ENCODE measurements around the gene POGLUT3. TPM values are rescaled to one million over a fixed set of nuclear protein-coding genes. Genes with fewer than 3 reads are reported as not detected.
A peak's percentile ranks its signal among the peaks of the same experiment; 100 is the strongest.

Gene POGLUT3
- total and polyA plus RNA-seq, 2 of the 8 experiments (the other 6 are each of a cell fraction or from before 2014, with no cell fraction given): 4.7 to 17.4 TPM

- Histone ChIP-seq H3K9me3 (ENCODE audit: insufficient read depth in 2 of 2, low read depth in 1 of 2, low read length in 1 of 2) (no peaks in the 10 kb centered on the region), H4K20me1 (replicated peaks in 1 of 2; ENCODE audit: control insufficient read depth in 1 of 2, insufficient read depth in 2 of 2, low read length in 2 of 2) (no peaks in the 10 kb centered on the region), H3K4ac (replicated peaks; ENCODE audit: insufficient read length, low read depth, low read length) (no peak within 1 kb of the TSS), H2BK15ac (ENCODE audit: low read length) (no peak within 1 kb of the TSS), H3K36me3 (ENCODE audit: control insufficient read depth in 2 of 4, insufficient read depth in 4 of 4, low read length in 3 of 4) (no peaks in the 10 kb centered on the region), H3K23ac (ENCODE audit: insufficient read length) (no peak within 1 kb of the TSS), H3K9ac (replicated peaks in 1 of 4; ENCODE audit: extremely low read depth in 1 of 4, low read depth in 3 of 4, low read length in 3 of 4) (peak within 1 kb of the TSS; percentile 85 to 99 (median 96)), H3K27me3 (replicated peaks in 1 of 4; ENCODE audit: control insufficient read depth in 3 of 4, extremely low read depth in 1 of 4, insufficient read depth in 3 of 4, low read length in 3 of 4) (no peaks in the 10 kb centered on the region), H4K5ac (ENCODE audit: insufficient read length, low read depth, low read length) (peak within 1 kb of the TSS; percentile 5), H2BK12ac (ENCODE audit: low read depth, low read length) (peak within 1 kb of the TSS; percentile 52; the same call in 1 of the 2 replicates), H3K14ac (ENCODE audit: insufficient read length) (no peak within 1 kb of the TSS), H2BK20ac (ENCODE audit: low read length) (no peak within 1 kb of the TSS), H2BK5ac (ENCODE audit: low read depth, low read length) (peak within 1 kb of the TSS; percentile 95), H4K91ac (replicated peaks; ENCODE audit: insufficient read length, low read length) (no peak within 1 kb of the TSS), H3K27ac (ENCODE audit: low read depth, low read length) (peak within 1 kb of the TSS; percentile 96), H3K79me2 (ENCODE audit: control insufficient read depth in 1 of 2, insufficient read depth in 2 of 2, low read length in 2 of 2) (no peaks in the 10 kb centered on the region), H3K18ac (ENCODE audit: extremely low read depth, low read length) (no peak within 1 kb of the TSS; the same call in 1 of the 2 replicates), H3K4me3 (ENCODE audit: extremely low read depth in 1 of 4, insufficient read depth in 2 of 4, low read depth in 3 of 4, low read length in 4 of 4) (peak within 1 kb of the TSS; percentile 62 to 89 (median 78)), H2BK120ac (replicated peaks; ENCODE audit: low read depth, low read length) (no peak within 1 kb of the TSS), H3K4me2 (ENCODE audit: insufficient read depth in 1 of 2, low read depth in 2 of 2, low read length in 2 of 2) (peak within 1 kb of the TSS; percentile 65 to 93), H2AK5ac (ENCODE audit: low read depth, low read length) (0 out of 2 replicates have a peak within 1 kb of the TSS, but pooled peaks have one; percentile 44), H2AFZ (ENCODE audit: low read length) (peak within 1 kb of the TSS; percentile 99), H3K79me1 (ENCODE audit: low read depth, low read length) (no peaks in the 10 kb centered on the region), H3K4me1 (replicated peaks in 1 of 4; ENCODE audit: control insufficient read depth in 3 of 4, insufficient read depth in 4 of 4, low read length in 3 of 4) (no peaks in the 10 kb centered on the region; a peak in 1 of 7 replicates), H3K23me2 (ENCODE audit: low read depth, low read length) (peaks cover 3% of the 10 kb centered on the region), H3K56ac (replicated peaks; ENCODE audit: insufficient read length, low read depth, low read length) (peak within 1 kb of the TSS; percentile 5), H4K8ac (ENCODE audit: extremely low read depth, insufficient read depth, low read length) (peak within 1 kb of the TSS; percentile 95; the same call in 1 of the 2 replicates)
- ChIA-PET CTCF (ENCODE audit: partially characterized antibody) (interaction anchor here (0.6 kb wide), 1 partner anchor 181 kb away, joined by 3 read pairs; no protein-coding TSS in a partner anchor), POLR2A (ENCODE audit: partially characterized antibody) (interaction anchor here (0.6 to 1.2 kb wide), 5 partner anchors 31 to 597 kb away, joined by 3 to 4 read pairs (median 3); partner anchors contain the start of gene POGLUT3)
- WGBS, 2 experiments (ENCODE audit: extremely low coverage in 1 of 2, insufficient coverage in 1 of 2, insufficient read length in 1 of 2, insufficient replicate concordance in 2 of 2, low coverage in 1 of 2, low lambda C conversion rate in 2 of 2, missing lambda C conversion rate in 1 of 2): 3% methylated on average over 35 of the region's 35 CpGs; no CpG with 5 or more reads in 1 of the 2 experiments
- DNase-seq (ENCODE audit: low read depth in 1 of 2, low spot score in 2 of 2) (peak; percentile 87 to 96), FAIRE-seq (peak; percentile 95)
- TF ChIP-seq POLR2AphosphoS5 (IDR thresholded peaks at IDR 0.05; ENCODE audit: low read depth, low read length) (peak; percentile 100), KDM5A (IDR thresholded peaks at IDR 0.05; ENCODE audit: low read length) (peak; percentile 60; the same call in 1 of the 2 replicates), SIN3A (conservative IDR thresholded peaks at IDR 0.05 in 1 of 2, IDR thresholded peaks at IDR 0.05 in 1 of 2; ENCODE audit: low read depth in 1 of 2, low read length in 2 of 2) (peak; percentile 74 to 75; a peak in 2 of 4 replicates), CBX8 (IDR thresholded peaks at IDR 0.05; ENCODE audit: borderline replicate concordance, low read depth, low read length) (no peak), TCF12 (IDR thresholded peaks at IDR 0.05; ENCODE audit: low read depth, low read length) (no peak), TAF1 (IDR thresholded peaks at IDR 0.05; ENCODE audit: low read depth, low read length) (peak; percentile 94), ATF2 (IDR thresholded peaks at IDR 0.05; ENCODE audit: low read length) (peak; percentile 80), CREB1 (IDR thresholded peaks at IDR 0.05) (peak; percentile 97), TBP (IDR thresholded peaks at IDR 0.05; ENCODE audit: low read depth, low read length) (peak; percentile 85)
- TF ChIP-seq, protein P1, sequence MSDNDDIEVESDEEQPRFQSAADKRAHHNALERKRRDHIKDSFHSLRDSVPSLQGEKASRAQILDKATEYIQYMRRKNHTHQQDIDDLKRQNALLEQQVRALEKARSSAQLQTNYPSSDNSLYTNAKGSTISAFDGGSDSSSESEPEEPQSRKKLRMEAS (IDR thresholded peaks at IDR 0.05): peak; percentile 23; the same call in 1 of the 2 replicates
Measured at GRCh38 chr11:108467091-108467823, 30.9 kb downstream of the POGLUT3 start, which contains the start of gene C11orf65. TSS of gene C11orf65 (minus strand) at chr11:108467529. CDS start at chr11:108461559, 5,970 bp downstream.
